K562 (cell line): ENCODE results near the gene CNKSR3. TPM values are rescaled to one million over a fixed set of nuclear protein-coding genes. Genes with fewer than 3 reads are reported as not detected.

Experiments
- ATAC-seq: fragments of 200-7000 bp; cut with Tn5 transposase; 3 replicates; pipeline ENCODE4 v1.9.1; 2020; ENCODE audit warnings: moderate library complexity
- BruUV-seq: library from RNA; stranded (reverse); fragments of 400-500 nt; replicated peaks from 2 replicates; lab custom pipeline; 2021; lab: Mats Ljungman, UMichigan
- CTCF ChIA-PET: fragments of 300-600 bp; formaldehyde crosslinking; extraction: SDS; loops from one replicate; lab custom pipeline; 2021; ENCODE audit warnings: low intra/inter-chr PET ratio; lab: Yijun Ruan, JAX
- POLR2A ChIA-PET: fragments of 300-600, 350-650 bp; sonication (Branson Sonifier 250); formaldehyde crosslinking; extraction: SDS; loops from one replicate; lab custom pipeline; 2021; ENCODE audit warnings: antibody characterized with exemption, inconsistent platforms; lab: Yijun Ruan, JAX
- DNase-seq, 4 experiments: peaks; one replicate each; pipeline versions ENCODE4 v3.0.0 to v3.0.0-alpha.2; 2011 to 2018; ENCODE audit warnings: low spot score in 3 of 4, mixed read lengths in 3 of 4; ENCODE audit errors: extremely low read depth in 1 of 4
- FAIRE-seq: peaks from 2 replicates; lab custom pipeline; 2011; peaks lifted over from hg19 to GRCh38; lab: Jason Lieb, UNC
- H2AFZ ChIP-seq: 2 replicates; pipeline ENCODE4 v1.6.0; 2011; ENCODE audit warnings: low read depth, low read length, control low read depth, inconsistent platforms
- H3K27ac ChIP-seq: fragments of 200-600 bp; 3 replicates; pipeline ENCODE4 v1.8.0; 2011; ENCODE audit warnings: low read depth, mild to moderate bottlenecking, control low read depth, inconsistent platforms, low read length, moderate library complexity, mixed read lengths; ENCODE audit errors: extremely low read depth
- H3K27me3 ChIP-seq, 2 experiments: fragments of 300-600 bp in 1 of 2; 2 replicates in 1 of 2; 3 replicates in 1 of 2; pipeline versions ENCODE4 v1.6.0 to v1.8.0; 2011; ENCODE audit warnings: inconsistent platforms in 2 of 2, low read length in 2 of 2, mild to moderate bottlenecking in 1 of 2, mixed read lengths in 1 of 2, moderate library complexity in 1 of 2; ENCODE audit not compliant: control insufficient read depth in 2 of 2, insufficient read depth in 2 of 2
- H3K36me3 ChIP-seq: fragments of 300-600 bp; 3 replicates; pipeline ENCODE4 v1.8.0; 2011; ENCODE audit warnings: mild to moderate bottlenecking, low read length, inconsistent platforms; ENCODE audit not compliant: control insufficient read depth, insufficient read depth
- H3K4me1 ChIP-seq, 2 experiments: fragments of 200-600 bp in 1 of 2; replicated peaks in 1 of 2; 2 replicates in 1 of 2; 3 replicates in 1 of 2; pipeline versions ENCODE4 v1.5.1 to v1.8.0; 2011; ENCODE audit warnings: inconsistent platforms in 2 of 2, low read length in 2 of 2, mild to moderate bottlenecking in 1 of 2, mixed read lengths in 1 of 2, moderate library complexity in 1 of 2; ENCODE audit not compliant: control insufficient read depth in 2 of 2, insufficient read depth in 2 of 2
- H3K4me2 ChIP-seq: 2 replicates; pipeline ENCODE4 v1.6.1; 2011; ENCODE audit warnings: low read length, control low read depth, inconsistent platforms, mixed read lengths; ENCODE audit not compliant: insufficient read depth
- H3K4me3 ChIP-seq: fragments of 200-600 bp; sonication (generic), shearing (Covaris generic); 2 replicates; pipeline ENCODE4 v1.5.1; 2016; ENCODE audit warnings: control low read depth, inconsistent platforms
- H3K79me2 ChIP-seq: fragments of 200-600 bp; 3 replicates; pipeline ENCODE4 v1.8.0; 2011; ENCODE audit warnings: low read length, inconsistent platforms; ENCODE audit not compliant: control insufficient read depth, insufficient read depth
- H3K9ac ChIP-seq, 2 experiments: 2 replicates each; pipeline versions ENCODE4 v1.6.0 to v1.6.1; 2011; ENCODE audit warnings: low read depth in 2 of 2, low read length in 2 of 2, control low read depth in 1 of 2, inconsistent platforms in 1 of 2, mild to moderate bottlenecking in 1 of 2, mixed read lengths in 1 of 2; ENCODE audit not compliant: insufficient read depth in 1 of 2
- H3K9me1 ChIP-seq: one replicate; pipeline ENCODE4 v1.6.0; 2011; ENCODE audit warnings: inconsistent platforms, mild to moderate bottlenecking, low read length, moderate library complexity; ENCODE audit not compliant: control insufficient read depth, insufficient read depth
- H3K9me3 ChIP-seq: replicated peaks from 2 replicates; pipeline ENCODE4 v1.5.1; 2011; ENCODE audit warnings: low read depth, low read length, inconsistent platforms; ENCODE audit not compliant: control insufficient read depth, insufficient read depth
- H4K20me1 ChIP-seq: replicated peaks from 2 replicates; pipeline ENCODE4 v1.6.1; 2011; ENCODE audit warnings: low read length, inconsistent platforms, mixed read lengths; ENCODE audit not compliant: control insufficient read depth, insufficient read depth
- ADNP ChIP-seq: fragments of 200-800 bp; sonication (Bioruptor generic); IDR thresholded peaks from 2 replicates; pipeline ENCODE4 v1.6.1; 2016; ENCODE audit warnings: missing genetic modification characterization, missing compliant biosample characterization
- ETS1 ChIP-seq: conservative IDR thresholded peaks from 2 replicates; pipeline ENCODE4 v1.6.1; 2011; ENCODE audit warnings: low read depth, mild to moderate bottlenecking, low read length; ENCODE audit not compliant: control insufficient read depth
- FOXA3 ChIP-seq, 2 experiments: fragments of 450-650 bp in 1 of 2; sonication (generic) in 1 of 2; formaldehyde crosslinking; IDR thresholded peaks in 1 of 2; conservative IDR thresholded peaks in 1 of 2; 2 replicates each; pipeline versions ENCODE4 v1.4.0 to v1.8.0; 2020 to 2022; ENCODE audit warnings: mild to moderate bottlenecking in 2 of 2, missing genetic modification reagents in 1 of 2
- FOXM1 ChIP-seq, 2 experiments: fragments of 450-650 bp in 1 of 2; sonication (generic) in 1 of 2; formaldehyde crosslinking in 1 of 2; IDR thresholded peaks; 2 replicates each; pipeline versions ENCODE4 v1.6.1 to v1.9.0; 2017 to 2022; ENCODE audit warnings: low read depth in 2 of 2, mild to moderate bottlenecking in 2 of 2, missing genetic modification reagents in 1 of 2, moderate library complexity in 1 of 2
- GATAD2B ChIP-seq: fragments of 450-650 bp; IDR thresholded peaks from 2 replicates; pipeline ENCODE4 v1.6.1; 2017; ENCODE audit warnings: mild to moderate bottlenecking, borderline replicate concordance
- HCFC1 ChIP-seq: IDR thresholded peaks from 2 replicates; pipeline ENCODE4 v1.6.1; 2012; ENCODE audit warnings: low read depth, low read length, improper control_type of control experiment
- MTA2 ChIP-seq: fragments of 450-650 bp; IDR thresholded peaks from 2 replicates; pipeline ENCODE4 v1.6.1; 2016; ENCODE audit warnings: low read depth
- NCOR1 ChIP-seq: fragments of 450-650 bp; IDR thresholded peaks from 2 replicates; pipeline ENCODE4 v1.6.1; 2016; ENCODE audit warnings: mild to moderate bottlenecking, moderate library complexity
- NFIC ChIP-seq: fragments of 450-650 bp; IDR thresholded peaks from 2 replicates; pipeline ENCODE4 v1.6.1; 2017; ENCODE audit warnings: mild to moderate bottlenecking, inconsistent platforms
- NFXL1 ChIP-seq: fragments of 450-650 bp; formaldehyde crosslinking; IDR thresholded peaks from 2 replicates; pipeline ENCODE4 v1.4.0; 2021; ENCODE audit warnings: mild to moderate bottlenecking
- RFX5 ChIP-seq: IDR thresholded peaks from 2 replicates; pipeline ENCODE4 v1.6.1; 2011; ENCODE audit warnings: low read depth, mild to moderate bottlenecking, improper control_type of control experiment, low read length
- SMAD1 ChIP-seq: fragments of 150-350 bp; IDR thresholded peaks from 2 replicates; pipeline ENCODE4 v1.6.1; 2014; ENCODE audit warnings: low read length, low read depth; ENCODE audit not compliant: partially characterized antibody
- SMARCB1 ChIP-seq: IDR thresholded peaks from 2 replicates; pipeline ENCODE4 v1.6.1; 2011; ENCODE audit warnings: improper control_type of control experiment, low read depth; ENCODE audit not compliant: insufficient read length
- TEAD4 ChIP-seq, 2 experiments: sonication (generic) in 1 of 2; formaldehyde crosslinking in 1 of 2; IDR thresholded peaks; 2 replicates each; pipeline versions ENCODE4 v1.6.1 to v1.8.0; 2012 to 2022; ENCODE audit warnings: borderline replicate concordance in 1 of 2, inconsistent platforms in 1 of 2, low read length in 1 of 2, mild to moderate bottlenecking in 1 of 2, missing genetic modification reagents in 1 of 2
- TGIF2 ChIP-seq: sonication (generic); formaldehyde crosslinking; IDR thresholded peaks from 2 replicates; pipeline ENCODE4 v1.8.1; 2022; ENCODE audit warnings: mild to moderate bottlenecking, missing genetic modification reagents, moderate library complexity
- VEZF1 ChIP-seq: fragments of 200-800 bp; sonication (Bioruptor generic); IDR thresholded peaks from 2 replicates; pipeline ENCODE4 v1.6.1; 2017; ENCODE audit warnings: missing genetic modification characterization, missing compliant biosample characterization
- ZNF12 ChIP-seq: sonication (generic); formaldehyde crosslinking; IDR thresholded peaks from 2 replicates; pipeline ENCODE4 v1.4.0; 2020; ENCODE audit warnings: mild to moderate bottlenecking, missing genetic modification reagents
- ZNF134 ChIP-seq: fragments of 250-450 bp; sonication (Bioruptor Pico); conservative IDR thresholded peaks from 2 replicates; pipeline ENCODE4 v1.4.0; 2020
- ZNF830 ChIP-seq: fragments of 250-450 bp; sonication (Bioruptor Pico); IDR thresholded peaks from 2 replicates; pipeline ENCODE4 v1.5.0; 2021; ENCODE audit warnings: mild to moderate bottlenecking
- WGBS: fragments of 100-300 bp; shearing (Covaris generic); methylation state at CpG from one replicate; pipeline ENCODE4 v1.1.6; 2016; ENCODE audit warnings: low coverage, mixed read lengths; ENCODE audit not compliant: insufficient coverage; ENCODE audit errors: missing lambda C conversion rate; 5-methylcytosine and 5-hydroxymethylcytosine counted together
- in situ Hi-C: fragments of 300-500 bp; cut with MboI; formaldehyde crosslinking; loops from 4 replicates; pipeline ENCODE4 v1.15.0; 2018; ENCODE audit warnings: inconsistent platforms, mixed read lengths
- intact Hi-C: fragments of 100-400 bp; cut with micrococcal nuclease; formaldehyde crosslinking; loops from 2 replicates; pipeline ENCODE4 v1.14.2; 2022
- polyA plus RNA-seq, 8 experiments: library from polyadenylated mRNA; depleted of rRNA in 4 of 8; stranded (reverse) in 5 of 8; unstranded in 3 of 8; fragments of >200 nt; fragmentation: Nextera tagmentation in 2 of 8; fragmentation: Illumina TruSeq in 1 of 8; extraction: Ambion mirVana in 2 of 8; extraction: Trizol in 1 of 8; gene quantifications; 2 replicates each; pipeline versions ENCODE4 v1.2.1 to v1.2.3, GENCODE V29; 2011 to 2014; ENCODE audit warnings: inconsistent platforms in 1 of 8, missing spikeins in 1 of 8
- total RNA-seq, 7 experiments: library from RNA; depleted of rRNA in 6 of 7; stranded (reverse); fragments of >200 nt in 6 of 7; fragmentation: Illumina TruSeq in 2 of 7; extraction: Trizol in 2 of 7; gene quantifications; 2 replicates each; pipeline versions ENCODE4 v1.2.1 to v1.2.3, GENCODE V29; 2011 to 2021; ENCODE audit warnings: low replicate concordance in 1 of 7

CNKSR3 gene
- total and polyA plus RNA-seq, 9 of the 15 experiments (the other 6 are each of a cell fraction or from before 2014, with no cell fraction given), result 4.5 to 29.6 (median 9.5) TPM

DNA sequence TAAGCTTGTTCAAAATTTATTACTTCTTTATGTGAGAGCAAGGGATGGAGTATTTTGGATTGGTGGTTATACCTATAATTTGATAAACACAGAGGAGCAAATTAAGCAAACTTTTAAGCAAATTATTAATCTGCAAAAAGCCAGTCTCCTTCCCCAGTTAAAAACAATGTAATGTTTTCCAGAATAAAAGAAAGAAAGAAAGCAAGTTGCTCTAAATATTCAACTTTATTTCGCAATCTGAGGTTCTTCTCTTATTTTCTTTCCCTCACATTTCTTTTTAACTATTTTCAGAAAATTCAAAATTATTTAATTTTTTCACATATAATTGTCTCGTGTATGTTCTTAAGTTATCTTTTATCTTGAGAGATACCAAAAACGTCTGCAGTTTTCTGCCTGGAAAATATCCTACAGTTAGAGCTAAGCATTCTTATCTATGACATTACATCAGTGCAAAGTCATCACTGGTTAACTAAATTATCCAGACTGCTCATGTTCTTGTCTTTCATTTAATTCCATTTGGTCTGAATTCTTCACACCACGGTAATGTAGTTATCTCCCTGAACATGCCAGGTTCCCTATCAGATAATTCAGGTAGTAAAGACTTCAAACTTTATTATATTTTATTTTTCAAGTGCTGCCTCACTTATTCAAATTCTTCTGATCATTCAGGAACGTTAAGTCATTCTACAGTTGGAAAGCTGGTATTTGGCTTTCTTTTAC, 3.3 kb upstream of the CNKSR3 start:
- no TSS peak for BruUV-seq
- Histone ChIP-seq H3K4me2 (peak overlapping the region; percentile 24; the same call in 1 of the 2 replicates), H3K9me1 (no peaks in the 10 kb centered on the region), H3K79me2 (peaks cover 21% of the 10 kb centered on the region), H3K9ac (peak overlapping the region in 1 of 2 experiments; percentile 46; a peak in 2 of 4 replicates), H4K20me1 (no peaks in the 10 kb centered on the region), H3K9me3 (no peaks in the 10 kb centered on the region), H3K36me3 (no peaks in the 10 kb centered on the region), H2AFZ (peak overlapping the region; percentile 70), H3K4me1 (peaks cover 22 to 32% of the 10 kb centered on the region in 2 experiments; a peak in 4 of 5 replicates), H3K27me3 (no peaks in the 10 kb centered on the region), H3K4me3 (no peak overlapping the region), H3K27ac (peak overlapping the region; percentile 68)
- ATAC-seq, result no peak
- 4% methylated on average over 5 of the region's 5 CpGs for WGBS
- FAIRE-seq, result peak; percentile 65
- intact Hi-C loops (loop anchor here (5.0 kb wide), 2 partner anchors 44 to 79 kb away; no protein-coding TSS in a partner anchor), in situ Hi-C loops (loop anchor here (25.0 kb wide), 1 partner anchor 1526 kb away; the partner anchor contains the start of gene FBXO5)
- DNase-seq, result peak; percentile 37 to 75 (median 54)
- ChIA-PET POLR2A (interaction anchor here (0.5 to 2.5 kb wide), 8 partner anchors 9 to 1530 kb away, joined by 3 to 15 read pairs (median 3); no protein-coding TSS in a partner anchor), CTCF (no interaction called here)
- TF ChIP-seq VEZF1 (CRISPR knock-in tag) (0 out of 2 replicates have a peak, but pooled peaks have one; percentile 12), NFIC (peak; percentile 20; the same call in 1 of the 2 replicates), HCFC1 (no peak), GATAD2B (peak; percentile 59; the same call in 1 of the 2 replicates), ETS1 (no peak), SMARCB1 (peak; percentile 16), TEAD4 (IDR thresholded peaks at IDR 0.05; ENCODE audit: low read length) (peak; percentile 87), TEAD4 (CRISPR knock-in tag; IDR thresholded peaks at IDR 0.05; ENCODE audit: borderline replicate concordance) (no peak), NCOR1 (peak; percentile 72), SMAD1 (no peak), RFX5 (no peak), MTA2 (peak; percentile 41; the same call in 1 of the 2 replicates), ADNP (tag) (peak; percentile 68; the same call in 1 of the 2 replicates), FOXM1 (IDR thresholded peaks at IDR 0.05; ENCODE audit: low read depth) (peak; percentile 50; the same call in 1 of the 2 replicates), FOXM1 (CRISPR knock-in tag; IDR thresholded peaks at IDR 0.05; ENCODE audit: low read depth) (no peak), FOXA3 (CRISPR knock-in tag; conservative IDR thresholded peaks at IDR 0.05 in 1 of 2, IDR thresholded peaks at IDR 0.05 in 1 of 2) (no peak), ZNF134 (CRISPR knock-in tag) (no peak), NFXL1 (CRISPR knock-in tag) (no peak), ZNF12 (CRISPR knock-in tag) (no peak), ZNF830 (CRISPR knock-in tag) (no peak), TGIF2 (CRISPR knock-in tag) (no peak)
